Stimulated activated CD4-positive, alpha-beta T cell treated with anti-CD3 and anti-CD28 coated beads, Interleukin-1b, Interleukin-23, amount 100 ng/mL, for 4 hours (primary cell): ENCODE data around the gene P2RX7.
"Not testable (repeated sequence)": the region's sequence is repeated elsewhere in the genome, so short reads cannot be mapped to it uniquely, and the experiment has no call there.

ENCODE experiments used
- DNase-seq, 2 donors: peaks; one replicate each; pipeline ENCODE4 v3.0.0-alpha.2; 2020; ENCODE audit warnings: low read depth in 2 of 2

The P2RX7 gene

DNA sequence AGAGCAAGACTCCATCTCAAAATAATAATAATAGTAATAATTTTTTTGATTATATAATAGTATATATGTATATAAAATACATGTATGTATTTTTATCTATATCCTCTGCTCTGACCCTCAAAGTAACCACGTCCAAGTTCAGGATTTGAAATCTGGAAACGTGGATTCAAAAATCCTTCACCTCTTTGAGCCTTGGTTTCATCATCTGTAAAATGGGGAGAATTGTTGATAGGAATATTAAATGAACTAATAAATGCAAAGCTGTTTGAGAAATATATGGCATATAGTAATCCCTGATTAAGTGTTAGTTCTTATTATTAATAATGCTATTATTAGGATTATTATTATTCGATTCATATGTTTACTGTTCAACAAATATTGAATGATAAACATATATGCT, 2.6 kb downstream of the P2RX7 start:
- DNase-seq: no peak

DNA sequence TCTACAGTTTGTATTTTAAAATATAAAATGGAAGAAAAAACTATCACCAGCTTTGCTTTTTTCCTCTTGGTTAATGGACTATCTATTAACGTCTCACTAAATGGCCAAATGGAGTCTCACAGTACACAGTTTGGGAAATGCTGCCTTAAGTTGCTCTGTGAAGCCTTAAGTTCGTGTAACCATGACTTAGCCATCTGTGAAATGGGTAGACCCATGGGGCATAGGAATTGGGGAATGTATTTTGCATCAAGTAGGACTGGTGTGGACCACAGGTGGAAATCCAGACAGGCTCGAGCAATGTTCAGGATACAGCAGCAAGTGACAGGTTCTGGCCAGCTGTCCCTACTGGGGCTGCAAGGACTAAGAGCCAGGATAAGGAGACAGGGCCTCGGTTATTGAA, 4.8 kb downstream of the P2RX7 start:
- DNase-seq: no peak

DNA sequence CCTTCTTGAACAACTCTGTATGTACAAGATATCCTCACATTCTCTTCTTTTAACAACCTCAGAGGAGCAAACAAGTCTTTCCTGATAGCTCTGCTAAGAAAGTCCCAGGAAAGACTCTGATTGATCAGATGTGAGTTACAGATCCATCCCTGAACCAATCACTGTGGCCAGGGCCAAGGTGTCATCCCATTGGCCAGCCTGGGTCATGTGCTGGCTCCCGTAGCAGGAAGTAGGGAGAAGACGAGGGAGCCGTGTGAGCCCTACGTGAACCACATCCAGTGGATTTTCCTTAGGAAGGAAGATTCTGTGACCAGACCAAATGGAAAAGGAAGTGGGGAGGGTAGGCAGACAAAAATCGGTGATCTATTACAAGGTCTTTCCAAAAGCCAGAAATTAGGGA, 5.6 kb downstream of the P2RX7 start:
- no peak for DNase-seq

DNA sequence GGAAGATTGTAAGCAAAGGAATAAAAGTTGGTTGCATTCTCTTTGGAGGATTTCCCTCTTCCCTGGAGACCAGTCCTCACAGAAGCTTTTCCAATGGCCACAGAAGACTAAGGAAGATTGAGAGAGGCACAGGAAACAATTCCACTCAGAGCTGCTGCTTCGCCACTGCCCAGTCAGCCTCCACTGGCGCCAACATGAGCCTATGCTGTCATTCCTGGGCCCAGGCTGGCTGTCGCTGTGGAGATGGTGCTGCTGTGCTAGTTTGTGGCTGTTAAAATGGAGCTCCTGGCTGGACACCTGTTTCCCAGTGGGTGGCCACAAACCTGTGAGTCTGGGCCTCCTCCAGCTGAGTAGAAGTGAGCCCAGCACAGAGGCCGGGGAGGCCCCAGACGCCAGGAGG, 6.6 kb downstream of the P2RX7 start:
- DNase-seq: no peak

DNA sequence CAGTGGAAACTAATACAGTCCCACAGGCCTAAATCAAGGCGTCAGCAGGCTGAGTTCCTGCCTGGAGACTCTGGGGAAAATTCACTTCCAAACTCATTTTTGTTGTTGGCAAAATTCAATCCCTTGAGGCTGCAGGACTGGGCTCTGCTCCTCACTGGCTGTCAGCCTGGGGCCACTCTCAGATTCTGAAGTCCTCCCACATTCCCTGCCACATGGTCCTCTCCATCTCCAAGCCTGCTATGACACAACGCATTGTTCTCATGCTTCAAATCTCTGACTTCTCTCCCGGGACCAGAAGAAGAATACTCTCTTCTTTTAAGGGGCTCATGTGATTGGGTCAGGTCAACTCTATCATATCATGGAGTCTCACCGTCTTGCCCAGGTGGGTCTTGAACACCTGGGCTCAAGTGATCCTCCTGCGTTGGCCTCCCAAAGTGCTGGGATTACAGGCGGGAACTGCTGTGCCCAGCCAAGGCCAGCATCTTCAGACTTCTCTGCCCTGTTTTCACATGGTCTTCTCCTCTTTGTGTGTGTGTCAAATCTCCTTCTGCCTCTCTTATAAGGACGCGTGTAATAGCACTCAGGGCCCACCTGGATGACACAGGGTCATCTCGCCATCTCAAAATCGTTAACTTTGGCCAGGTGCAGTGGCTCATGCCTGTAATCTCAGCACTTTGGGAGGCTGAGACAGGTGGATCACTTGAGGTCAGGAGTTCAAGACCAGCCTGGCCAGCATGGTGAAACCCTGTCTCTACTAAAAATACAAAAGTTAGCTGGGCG, 9.7 kb downstream of the P2RX7 start:
- no peak for DNase-seq

DNA sequence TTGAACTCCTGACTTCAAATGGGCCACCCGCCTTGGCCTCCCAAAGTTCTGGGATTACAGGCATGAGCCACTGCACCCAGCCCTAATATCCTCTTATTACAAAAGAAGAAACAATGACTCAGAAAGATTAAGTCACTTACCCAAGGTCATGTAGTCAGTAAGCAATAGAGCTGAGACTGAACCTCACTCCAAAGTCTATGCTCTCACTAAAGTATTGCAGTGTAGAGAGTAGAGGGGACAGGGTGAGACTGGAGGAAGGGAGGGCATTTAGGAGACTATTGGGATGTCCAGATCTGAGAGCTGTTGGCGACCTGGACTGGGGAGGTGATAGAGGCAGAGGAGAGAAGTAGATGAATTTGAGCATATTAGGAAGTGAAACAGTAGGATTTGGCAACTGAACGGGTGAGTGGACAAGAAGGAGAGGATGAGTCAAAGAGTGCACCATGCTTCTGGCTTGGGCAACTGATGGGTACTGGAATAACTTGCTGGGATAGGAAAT, 11.8 kb downstream of the P2RX7 start:
- DNase-seq: no peak

DNA sequence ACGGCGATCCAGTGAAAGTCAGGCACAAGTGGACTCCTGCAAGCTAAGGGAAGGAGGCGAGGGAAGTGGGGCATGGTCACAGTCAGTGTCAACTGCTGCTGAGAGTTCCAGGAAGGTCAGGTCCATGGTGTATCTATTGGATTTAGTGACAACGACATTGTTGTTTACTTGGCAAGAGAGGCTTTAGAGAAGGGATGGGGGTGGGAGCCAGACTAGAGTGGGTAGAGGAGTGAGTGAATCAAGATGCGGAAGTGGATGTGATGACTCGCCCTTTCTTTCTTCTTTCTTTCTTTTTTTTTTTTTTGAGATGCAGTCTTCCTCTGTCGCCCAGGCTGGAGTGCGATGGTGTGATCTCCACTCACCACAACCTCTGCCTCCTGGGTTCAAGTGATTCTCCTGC, 12.5 kb downstream of the P2RX7 start:
- no peak for DNase-seq

DNA sequence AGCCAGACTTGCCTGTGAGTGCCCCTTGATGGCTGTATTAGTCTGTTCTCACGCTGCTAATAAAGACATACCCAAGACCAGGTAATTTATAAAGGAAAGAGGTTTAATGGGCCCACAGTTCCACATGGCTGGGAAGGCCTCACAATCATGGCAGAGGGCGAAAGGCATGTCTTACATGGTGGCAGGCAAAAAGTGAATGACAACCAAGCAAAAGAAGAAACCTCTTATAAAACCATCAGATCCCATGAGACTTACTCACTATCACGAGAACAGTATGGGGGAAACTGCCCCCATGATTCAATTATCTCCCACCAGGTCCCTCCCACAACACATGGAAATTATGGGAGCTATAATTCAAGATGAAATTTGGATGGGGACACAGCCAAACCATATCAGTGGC, 16.6 kb downstream of the P2RX7 start:
- not testable (repeated sequence) for DNase-seq

DNA sequence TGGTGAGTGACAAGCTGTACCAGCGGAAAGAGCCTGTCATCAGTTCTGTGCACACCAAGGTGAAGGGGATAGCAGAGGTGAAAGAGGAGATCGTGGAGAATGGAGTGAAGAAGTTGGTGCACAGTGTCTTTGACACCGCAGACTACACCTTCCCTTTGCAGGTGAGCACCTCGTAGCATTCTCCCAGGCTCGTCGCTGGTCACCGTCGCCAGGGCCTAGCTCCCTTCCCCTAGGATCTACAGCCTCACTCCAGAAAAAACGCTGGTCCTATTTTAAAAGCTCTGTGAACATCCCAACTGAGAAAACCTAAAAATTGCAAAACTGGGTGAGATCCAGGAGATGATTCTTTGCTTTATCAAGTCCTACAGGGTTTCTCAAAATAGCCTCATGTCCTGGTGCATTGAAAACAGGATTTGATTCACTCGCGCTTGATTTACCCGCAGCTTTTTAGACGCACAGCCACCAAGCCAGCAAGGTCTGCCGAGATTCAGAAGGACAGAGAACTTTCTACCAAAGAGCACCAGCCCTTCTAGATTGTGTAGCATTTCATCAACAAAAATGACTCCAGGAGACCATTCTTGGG, 22.2 kb downstream of the P2RX7 start:
- DNase-seq: no peak

DNA sequence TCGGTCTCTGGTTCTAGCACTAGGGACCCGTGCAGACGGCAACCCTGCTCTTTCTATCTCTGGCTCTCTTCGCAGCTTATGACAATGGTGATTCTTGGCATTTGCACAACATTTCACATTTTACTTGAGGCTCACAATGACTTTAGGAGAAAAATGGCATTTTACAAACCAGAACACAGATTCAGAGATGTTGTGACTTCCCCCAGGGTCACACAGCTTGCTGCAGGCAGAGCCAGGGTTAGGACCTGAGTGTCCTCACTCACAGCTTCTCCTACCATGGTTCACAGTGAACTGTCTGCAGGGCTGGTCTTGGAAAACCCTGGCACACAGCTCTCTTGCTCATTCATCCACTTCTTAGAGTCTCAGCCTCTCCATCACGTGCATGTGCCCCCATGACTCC, 23.7 kb downstream of the P2RX7 start:
- DNase-seq: no peak

DNA sequence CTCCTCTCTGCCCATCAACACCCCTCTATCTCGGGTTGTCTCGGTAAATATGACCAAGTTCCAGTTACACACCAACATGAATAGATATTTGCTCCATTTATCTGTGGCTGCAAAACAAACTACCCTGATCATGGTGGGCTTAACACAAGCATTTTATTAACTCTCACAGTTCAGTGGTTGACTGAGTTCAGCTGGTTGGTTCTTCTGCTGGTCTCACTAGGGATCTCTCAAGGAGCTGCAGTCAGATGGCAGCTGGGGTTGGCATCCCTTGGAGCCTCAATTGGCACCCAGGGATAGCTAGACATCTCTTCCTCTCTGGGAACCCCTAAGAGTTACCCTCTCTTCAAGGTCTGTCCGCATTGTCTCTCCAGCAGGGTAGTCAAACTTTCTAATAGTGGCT, 25.4 kb downstream of the P2RX7 start:
- no peak for DNase-seq

DNA sequence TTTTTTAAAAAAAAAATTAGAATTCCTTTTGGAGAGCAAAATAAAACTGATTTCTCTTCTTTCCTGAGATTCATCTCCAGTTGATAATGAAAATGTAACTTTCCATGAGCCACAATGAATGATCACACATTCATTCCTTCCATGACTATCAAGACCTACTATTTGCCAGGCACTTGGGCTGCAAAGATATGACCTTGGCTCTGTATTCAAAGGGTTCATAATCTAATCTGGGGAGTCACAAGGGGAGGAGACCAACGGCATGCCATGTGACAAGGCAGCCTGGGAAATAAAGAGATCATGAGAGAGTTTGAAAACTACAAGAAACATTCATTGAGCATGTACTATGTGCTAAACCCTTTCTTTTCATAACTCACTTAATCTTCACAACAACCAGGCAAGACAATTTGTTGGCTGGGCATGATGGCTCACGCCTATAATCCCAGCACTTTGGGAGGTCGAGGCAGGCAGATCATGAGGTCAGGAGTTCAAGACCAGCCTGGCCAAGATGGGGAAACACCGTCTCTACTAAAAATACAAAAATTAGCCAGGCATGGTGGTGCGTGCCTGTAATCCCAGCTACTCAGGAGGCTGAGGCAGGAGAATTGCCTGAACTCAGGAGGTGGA, 26.2 kb downstream of the P2RX7 start:
- DNase-seq: not testable (repeated sequence)

DNA sequence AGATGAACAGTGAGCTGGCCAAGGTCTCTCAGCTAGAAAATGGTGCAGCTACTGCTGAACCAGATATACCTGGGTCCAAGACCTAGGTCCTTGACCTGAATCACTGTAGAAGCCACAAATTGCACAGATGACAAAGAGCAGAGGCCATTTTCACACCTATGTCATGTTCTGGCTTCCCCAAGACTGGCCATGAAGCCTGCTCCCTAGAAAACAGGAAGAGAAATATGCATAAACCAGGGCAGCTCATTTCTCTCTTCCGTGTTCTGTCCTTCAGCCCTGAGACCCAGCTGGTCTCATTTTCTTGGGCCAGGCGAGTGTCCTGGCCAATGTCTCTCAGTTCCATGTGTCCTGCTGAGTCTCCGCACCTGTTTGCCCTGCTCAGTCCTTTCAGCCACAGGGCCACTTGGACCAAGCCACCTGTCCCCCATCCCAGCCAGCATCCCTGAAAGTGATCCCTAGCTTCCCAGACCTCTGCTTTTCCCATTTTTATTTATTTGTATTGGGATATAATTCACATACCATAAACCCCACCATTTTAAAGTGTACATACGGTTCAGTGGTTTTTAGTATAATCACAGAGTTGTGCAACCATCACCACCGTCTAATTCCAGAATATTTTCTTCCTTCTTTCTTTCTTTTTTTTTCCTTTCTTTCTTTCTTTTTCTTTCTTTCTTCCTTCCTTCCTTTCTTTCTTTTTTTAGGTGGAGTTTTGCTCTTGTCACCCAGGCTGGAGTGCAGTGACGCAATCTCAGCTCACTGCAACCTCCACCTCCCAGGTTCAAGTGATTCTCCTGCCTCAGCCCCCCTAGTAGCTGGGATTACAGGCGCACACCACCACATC, 27.0 kb downstream of the P2RX7 start:
- no peak for DNase-seq

DNA sequence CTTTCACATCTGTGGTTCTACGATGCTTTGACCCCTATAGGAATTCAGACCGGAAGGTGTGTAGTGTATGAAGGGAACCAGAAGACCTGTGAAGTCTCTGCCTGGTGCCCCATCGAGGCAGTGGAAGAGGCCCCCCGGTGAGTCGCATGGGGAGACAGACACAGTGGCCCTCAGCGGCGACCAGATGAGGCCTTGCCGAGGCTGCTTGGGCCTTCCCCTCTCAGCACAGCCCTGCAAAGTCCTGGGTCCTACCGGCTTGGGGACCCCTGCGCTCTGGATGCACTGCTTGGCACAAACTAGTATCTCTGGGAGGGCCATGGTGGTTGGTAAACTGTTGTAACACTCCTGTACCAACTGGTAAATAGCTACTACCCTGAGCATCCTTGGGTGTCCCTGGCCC, 29.7 kb downstream of the P2RX7 start:
- no peak for DNase-seq

DNA sequence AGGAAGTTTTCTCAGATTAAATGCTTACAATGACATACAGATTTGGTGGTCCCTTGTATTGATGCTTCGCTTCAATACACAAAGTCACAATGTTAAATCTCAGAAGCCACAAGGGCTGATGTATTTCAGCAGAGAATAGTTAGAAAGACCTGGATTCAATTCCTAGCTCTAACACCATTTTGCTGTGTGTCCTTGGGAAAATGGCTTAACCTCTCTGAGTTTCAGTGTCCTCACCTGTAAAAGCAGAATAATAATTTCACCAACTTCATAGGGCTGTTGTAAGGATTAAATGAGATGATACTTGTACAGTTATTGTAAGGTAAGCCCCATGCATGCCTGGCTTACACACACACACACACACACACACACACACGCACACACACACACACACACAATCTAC, 30.3 kb downstream of the P2RX7 start:
- no peak for DNase-seq

DNA sequence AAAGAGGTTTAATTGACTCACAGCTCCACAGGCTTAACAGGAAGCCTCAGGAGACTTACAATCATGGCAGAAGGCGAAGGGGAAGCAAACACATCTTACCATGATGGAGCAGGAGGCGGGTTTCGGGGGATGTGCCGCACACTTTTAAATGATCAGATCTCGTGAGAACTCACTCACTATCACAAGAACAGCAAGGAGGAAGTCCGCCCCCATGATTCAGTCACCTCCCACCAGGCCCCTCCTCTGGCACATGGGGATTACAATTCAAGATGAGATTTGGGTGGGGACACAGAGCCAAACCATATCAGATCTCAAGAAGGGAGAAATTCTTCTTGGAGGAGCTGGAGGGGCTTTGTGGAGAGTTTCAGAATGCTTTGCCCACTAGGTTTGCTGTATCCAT, 32.2 kb downstream of the P2RX7 start:
- DNase-seq: not testable (repeated sequence)

DNA sequence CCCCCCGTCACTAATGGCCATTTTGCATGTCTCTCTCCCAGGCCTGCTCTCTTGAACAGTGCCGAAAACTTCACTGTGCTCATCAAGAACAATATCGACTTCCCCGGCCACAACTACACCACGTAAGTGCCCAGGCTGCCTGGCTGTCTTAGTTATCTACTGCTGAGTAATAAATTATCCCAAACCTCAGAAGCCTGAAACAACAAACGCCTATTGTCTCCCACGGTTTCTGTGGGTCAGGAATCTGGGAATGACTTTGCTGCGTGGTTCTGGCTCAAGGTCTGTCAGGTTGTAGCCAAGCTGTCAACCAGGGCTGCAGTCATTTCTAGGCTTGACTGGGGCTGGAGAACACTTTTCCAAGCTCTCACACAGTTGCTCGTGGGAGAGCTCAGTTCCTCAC, 32.6 kb downstream of the P2RX7 start:
- DNase-seq: no peak

DNA sequence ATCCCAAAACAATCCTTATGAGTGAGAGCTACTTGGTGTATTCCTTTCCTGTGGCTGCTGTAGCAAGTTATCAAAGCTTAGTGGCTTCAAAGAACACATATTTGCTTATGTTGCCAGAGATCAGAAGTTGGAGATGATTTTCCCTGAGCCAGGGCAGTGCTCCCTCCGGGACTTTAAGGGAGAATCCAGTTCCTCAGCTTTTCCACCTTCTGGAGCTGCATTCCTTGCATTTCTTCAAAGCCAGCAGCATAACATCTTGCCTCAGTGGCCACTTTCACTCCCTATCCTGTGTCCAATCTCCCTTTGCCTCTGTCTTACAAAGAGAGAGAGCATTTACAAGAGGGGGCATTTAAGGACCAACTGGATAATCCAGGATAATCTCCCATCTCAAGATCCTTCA, 33.7 kb downstream of the P2RX7 start:
- no peak for DNase-seq

DNA sequence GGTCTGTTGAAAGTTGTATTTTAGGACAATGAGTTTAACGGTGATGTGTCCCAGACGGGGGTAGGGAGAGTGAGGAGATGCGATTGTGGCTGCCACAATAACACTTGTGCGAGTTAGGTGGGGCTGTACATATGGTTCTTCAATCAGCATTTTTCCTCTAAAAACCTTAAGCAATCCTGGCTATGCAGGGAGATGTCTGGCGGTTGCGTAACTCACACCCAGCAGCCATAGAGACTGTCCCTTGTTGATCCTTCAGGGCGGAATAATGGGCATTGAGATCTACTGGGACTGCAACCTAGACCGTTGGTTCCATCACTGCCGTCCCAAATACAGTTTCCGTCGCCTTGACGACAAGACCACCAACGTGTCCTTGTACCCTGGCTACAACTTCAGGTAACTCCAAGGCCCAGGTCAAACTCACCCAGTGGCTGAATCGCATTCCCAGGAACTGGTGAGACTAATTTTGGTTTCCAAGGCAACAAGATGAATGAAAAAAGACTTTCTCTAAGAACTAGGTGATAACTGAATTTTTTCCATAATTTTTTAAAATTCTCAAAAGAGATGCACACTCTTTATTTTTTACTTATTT, 34.6 kb downstream of the P2RX7 start:
- DNase-seq: no peak

DNA sequence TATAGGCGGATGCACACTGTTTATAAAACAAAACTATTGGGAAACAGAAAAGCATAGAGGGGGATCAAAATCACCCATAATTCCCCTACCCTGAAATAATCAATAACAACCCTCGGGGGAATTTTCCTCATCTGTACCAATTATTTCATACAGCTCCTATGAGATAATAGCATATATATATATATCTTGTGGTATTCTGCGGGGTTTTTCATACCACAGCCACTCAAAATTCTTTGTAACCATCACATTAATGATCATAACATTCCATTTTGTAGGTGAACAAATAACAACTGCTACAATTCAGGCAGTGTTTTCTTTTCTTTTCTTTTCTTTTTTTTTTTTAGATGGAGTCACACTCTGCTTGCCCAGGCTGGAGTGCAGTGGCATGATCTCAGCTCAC, 35.3 kb downstream of the P2RX7 start:
- DNase-seq: no peak

DNA sequence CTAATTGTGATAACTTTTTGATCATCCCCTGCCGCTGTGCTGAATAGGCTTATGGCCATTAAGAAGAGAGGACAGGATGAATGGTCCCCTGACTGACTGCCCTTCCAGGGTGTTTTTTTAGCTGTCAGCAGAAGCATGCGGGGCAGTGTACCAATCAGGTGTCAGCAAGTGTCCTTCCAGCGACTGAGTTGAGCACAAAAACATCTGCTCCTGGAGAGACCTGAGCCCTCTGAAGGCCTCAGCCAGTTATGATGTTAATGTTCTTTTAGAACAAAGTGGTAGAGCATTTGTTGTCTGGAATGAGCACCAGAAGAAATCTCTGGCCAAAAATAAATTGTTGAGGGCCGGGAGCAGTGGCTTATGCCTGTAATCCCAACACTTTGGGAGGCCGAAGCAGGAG, 37.5 kb downstream of the P2RX7 start:
- DNase-seq: no peak
